Measurements from ENCODE around the gene KMT2A.
"Not testable (repeated sequence)": the region's sequence is repeated elsewhere in the genome, so short reads cannot be mapped to it uniquely, and the experiment has no call there.

The KMT2A gene

GRCh38 chr11:118533769-118534729 lies 97.8 kb downstream of the KMT2A start:
- no peak for DNase-seq

DNA sequence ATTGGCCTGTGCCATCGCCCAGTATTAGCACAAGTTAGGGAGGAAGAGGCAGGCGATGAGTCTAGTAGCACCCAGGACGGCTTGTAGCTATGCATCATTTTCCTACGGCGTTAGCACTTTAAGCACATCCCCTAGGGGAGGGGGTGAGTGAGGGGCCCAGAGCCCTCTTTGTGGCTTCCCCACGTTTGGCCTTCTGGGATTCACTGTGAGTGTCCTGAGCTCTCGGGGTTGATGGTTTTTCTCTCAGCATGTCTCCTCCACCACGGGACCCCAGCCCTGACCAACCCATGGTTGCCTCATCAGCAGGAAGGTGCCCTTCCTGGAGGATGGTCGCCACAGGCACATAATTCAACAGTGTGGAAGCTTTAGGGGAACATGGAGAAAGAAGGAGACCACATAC lies 99.0 kb downstream of the KMT2A start:
- DNase-seq, result no peak

DNA sequence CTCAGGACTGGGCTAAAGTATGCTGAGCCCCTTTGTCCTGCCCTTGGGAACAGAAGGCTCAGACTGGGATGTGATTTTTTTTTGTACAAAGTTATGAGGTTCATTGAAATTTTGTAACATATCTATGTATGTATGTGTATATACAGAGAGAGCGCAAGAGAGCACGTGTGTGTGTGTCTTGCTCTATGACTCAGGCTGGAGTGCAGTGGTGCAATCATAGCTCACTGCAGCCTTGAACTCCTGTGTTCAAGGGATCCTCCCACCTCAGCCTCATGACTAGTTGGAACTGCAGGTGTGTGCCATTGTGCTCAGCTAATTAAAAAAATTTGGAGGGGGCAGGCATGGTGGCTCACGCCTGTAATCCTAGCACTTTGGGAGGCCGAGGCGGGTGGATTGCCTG lies 100.4 kb downstream of the KMT2A start:
- no peak for DNase-seq

GRCh38 chr11:118537409-118537980 lies 101.2 kb downstream of the KMT2A start:
- no peak for DNase-seq

DNA sequence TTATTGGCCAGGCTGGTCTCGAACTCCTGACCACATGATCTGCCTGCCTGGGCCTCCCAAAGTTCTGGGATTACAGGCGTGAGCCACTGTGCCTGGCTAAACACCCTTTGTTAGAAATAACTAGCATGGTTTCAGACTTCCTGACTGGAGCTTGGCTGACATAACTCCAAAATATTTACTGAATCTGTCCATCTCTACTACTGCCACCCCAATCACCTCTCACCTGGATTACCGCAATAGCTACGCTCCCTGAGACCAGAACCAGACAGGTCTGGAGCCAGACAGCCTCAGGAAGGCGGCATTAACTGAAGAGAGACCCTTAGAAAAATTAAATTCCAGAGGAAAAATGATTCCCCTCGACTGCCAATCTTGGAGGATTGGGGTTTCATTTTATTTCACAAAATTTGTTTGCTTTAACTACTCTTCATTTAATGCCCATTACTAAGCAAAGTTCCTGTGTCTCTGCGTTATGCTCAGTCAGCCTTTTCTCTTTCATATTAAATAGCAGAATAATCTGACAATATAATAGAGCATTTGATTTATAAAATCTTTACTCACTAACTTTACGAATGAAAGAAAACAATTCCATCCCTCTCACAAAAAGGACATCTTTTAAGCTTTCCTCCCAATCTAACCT lies 107.8 kb downstream of the KMT2A start:
- DNase-seq, result no peak

- no peak for DNase-seq
Observed at GRCh38 chr11:118544647-118545010, 108.3 kb downstream of the KMT2A start.

- no peak for DNase-seq
Observed at GRCh38 chr11:118545533-118545932, 109.2 kb downstream of the KMT2A start.

GRCh38 chr11:118547132-118547531 lies 110.8 kb downstream of the KMT2A start:
- DNase-seq, result no peak

- DNase-seq, result no peak
Observed at GRCh38 chr11:118552341-118552740, 116.0 kb downstream of the KMT2A start.

DNA sequence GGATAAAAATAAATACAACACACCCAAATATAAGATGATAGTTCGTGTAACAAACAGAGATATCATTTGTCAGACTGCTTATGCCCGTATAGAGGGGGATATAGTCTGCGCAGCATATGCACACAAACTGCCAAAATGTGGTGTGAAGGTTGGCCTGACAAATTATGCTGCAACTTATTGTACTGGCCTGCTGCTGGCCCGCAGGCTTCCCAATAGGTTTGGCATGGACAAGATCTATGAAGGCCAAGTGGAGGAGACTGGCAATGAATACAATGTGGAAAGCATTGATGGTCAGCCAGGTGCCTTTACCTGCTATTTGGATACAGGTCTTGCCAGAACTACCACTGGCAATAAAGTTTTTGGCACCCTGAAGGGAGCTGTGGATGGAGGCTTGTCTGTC lies 124.5 kb downstream of the KMT2A start:
- DNase-seq, result no peak

GRCh38 chr11:118565051-118565450 lies 128.8 kb downstream of the KMT2A start:
- DNase-seq, result no peak

DNA sequence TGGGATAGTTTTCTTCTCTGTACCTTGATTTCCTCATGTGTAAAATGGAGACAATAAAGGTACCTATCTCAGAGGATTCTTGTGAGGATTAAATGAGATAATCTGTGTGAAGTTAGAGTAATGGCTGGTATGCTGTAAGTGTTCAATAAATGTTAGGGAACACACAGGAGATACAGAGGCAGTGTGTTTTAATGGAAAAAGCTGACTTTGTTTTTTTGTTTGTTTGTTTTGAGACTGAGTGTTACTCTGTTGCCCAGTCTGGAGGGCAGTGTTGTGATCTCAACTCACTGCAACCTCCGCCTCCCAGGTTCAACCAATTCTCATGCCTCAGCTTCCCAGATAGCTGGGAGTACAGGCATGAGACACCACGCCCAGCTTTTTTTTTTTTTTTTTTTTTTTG lies 133.4 kb downstream of the KMT2A start:
- no peak for DNase-seq

DNA sequence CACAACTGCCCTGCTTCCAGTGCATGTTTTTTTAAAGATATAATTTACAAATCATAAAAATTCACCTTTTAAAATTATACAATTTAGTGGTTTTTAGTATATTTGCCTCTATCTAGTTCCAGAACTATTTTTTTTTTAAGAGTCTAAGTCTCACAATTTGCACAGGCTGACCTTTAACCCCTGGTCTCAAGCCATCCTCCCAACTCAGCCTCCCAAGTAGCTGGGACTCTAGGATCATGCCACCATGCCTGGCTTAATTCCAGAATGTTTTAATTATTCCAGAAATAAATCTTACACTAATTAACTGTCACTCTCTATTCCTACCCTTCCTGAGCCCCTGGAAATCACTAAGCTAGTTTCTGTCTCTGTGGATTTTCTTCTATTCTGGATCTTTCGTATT lies 134.5 kb downstream of the KMT2A start:
- DNase-seq, result no peak

GRCh38 chr11:118571701-118572060 lies 135.4 kb downstream of the KMT2A start:
- not testable (repeated sequence) for DNase-seq

- DNase-seq, result peak; percentile 85 to 87
Observed at GRCh38 chr11:118572061-118572980, 136.0 kb downstream of the KMT2A start, which contains the start of gene ARCN1. Gene ARCN1, plus strand, starts transcription at chr11:118572409. Its CDS starts 139 bp downstream, at chr11:118572548.

DNA sequence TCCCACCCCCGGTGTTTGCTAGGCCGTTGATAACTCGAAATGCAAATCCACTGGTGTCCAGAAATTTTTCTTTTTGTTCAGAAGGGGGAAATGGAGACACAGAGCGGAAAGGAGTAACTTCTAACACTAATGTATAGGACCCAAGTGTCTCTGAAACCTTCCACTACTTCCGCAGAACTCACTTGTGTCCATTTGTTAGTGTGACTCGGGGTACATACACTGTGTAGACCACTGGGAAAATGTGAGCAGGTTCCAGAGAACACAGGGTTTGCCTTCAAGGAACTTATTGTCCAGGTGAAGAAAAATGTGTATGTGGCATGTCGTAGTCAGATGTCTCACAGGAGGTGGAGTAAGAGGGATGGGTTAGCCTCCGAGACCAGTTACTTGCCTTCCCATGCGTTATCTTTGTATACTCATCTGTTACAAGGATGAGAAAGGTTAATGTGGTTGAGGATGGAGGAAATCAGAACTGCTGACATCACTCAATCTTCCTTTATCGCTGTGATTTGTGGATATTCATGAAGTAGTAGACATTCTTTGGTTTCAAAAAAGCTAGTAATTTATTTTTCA lies 136.8 kb downstream of the KMT2A start:
- DNase-seq, result peak in 1 of 2 donors; percentile 64

- no peak for DNase-seq
Observed at GRCh38 chr11:118574636-118575035, 138.3 kb downstream of the KMT2A start.

Measured in CD4-positive, alpha-beta T cell treated with Interleukin-4 for 1 hour (primary cell).